K562 (cell line): ENCODE results near the gene DCTD. TPM values are rescaled to one million over a fixed set of nuclear protein-coding genes. Genes with fewer than 3 reads are reported as not detected.
A peak's percentile ranks its signal among the peaks of the same experiment; 100 is the strongest.

Experiments used
- KDM4B ChIP-seq, 2 experiments: fragments of 450-650 bp in 1 of 2; sonication (generic) in 1 of 2; IDR thresholded peaks; 2 replicates each; pipeline ENCODE4 v1.6.1; 2016 to 2017; ENCODE audit warnings: borderline replicate concordance in 2 of 2, antibody characterized with exemption in 1 of 2, low read depth in 1 of 2, mild to moderate bottlenecking in 1 of 2
- NCOA4 ChIP-seq: fragments of 450-650 bp; IDR thresholded peaks from 2 replicates; pipeline ENCODE4 v1.6.1; 2018; ENCODE audit warnings: mild to moderate bottlenecking; ENCODE audit not compliant: partially characterized antibody
- SMARCA4 ChIP-seq: fragments of 450-650 bp; IDR thresholded peaks from 2 replicates; pipeline ENCODE4 v1.6.1; 2016
- ZC3H11A ChIP-seq: IDR thresholded peaks from 2 replicates; pipeline ENCODE4 v1.6.1; 2012; ENCODE audit warnings: low read depth, low read length, improper control_type of control experiment
- ZNF140 ChIP-seq: fragments of 250-450 bp; sonication (Bioruptor Pico); IDR thresholded peaks from 2 replicates; pipeline ENCODE4 v1.8.0; 2021; ENCODE audit warnings: moderate library complexity, mild to moderate bottlenecking, inconsistent platforms
- polyA plus RNA-seq, 8 experiments: library from polyadenylated mRNA; depleted of rRNA in 4 of 8; stranded (reverse) in 5 of 8; unstranded in 3 of 8; fragments of >200 nt; fragmentation: Nextera tagmentation in 2 of 8; fragmentation: Illumina TruSeq in 1 of 8; extraction: Ambion mirVana in 2 of 8; extraction: Trizol in 1 of 8; gene quantifications; 2 replicates each; pipeline versions ENCODE4 v1.2.1 to v1.2.3, GENCODE V29; 2011 to 2014; ENCODE audit warnings: inconsistent platforms in 1 of 8, missing spikeins in 1 of 8
- total RNA-seq, 7 experiments: library from RNA; depleted of rRNA in 6 of 7; stranded (reverse); fragments of >200 nt in 6 of 7; fragmentation: Illumina TruSeq in 2 of 7; extraction: Trizol in 2 of 7; gene quantifications; 2 replicates each; pipeline versions ENCODE4 v1.2.1 to v1.2.3, GENCODE V29; 2011 to 2021; ENCODE audit warnings: low replicate concordance in 1 of 7
- TF ChIP-seq, protein P1 (sequence below), 3 experiments: IDR thresholded peaks in 2 of 3; conservative IDR thresholded peaks in 1 of 3; 2 replicates each; pipeline ENCODE4 v1.5.1; 2011 to 2012; ENCODE audit warnings: low read length in 3 of 3, mild to moderate bottlenecking in 3 of 3, control low read depth in 2 of 3, improper control_type of control experiment in 1 of 3, inconsistent platforms in 1 of 3, low read depth in 1 of 3, mixed read lengths in 1 of 3, moderate library complexity in 1 of 3; ENCODE audit not compliant: insufficient read depth in 2 of 3
- TF ChIP-seq, protein P2 (sequence below): IDR thresholded peaks from 2 replicates; pipeline ENCODE4 v1.6.1; 2011; ENCODE audit warnings: borderline replicate concordance, low read depth, mild to moderate bottlenecking, moderate library complexity, low read length; ENCODE audit not compliant: insufficient read depth, poor library complexity, severe bottlenecking
- TF ChIP-seq, protein P3 (sequence below): fragments of 250-450 bp; sonication (Bioruptor Pico); IDR thresholded peaks from 2 replicates; pipeline ENCODE4 v1.8.0; 2022; ENCODE audit warnings: moderate library complexity, mild to moderate bottlenecking, inconsistent platforms
- TF ChIP-seq, protein P4 (sequence below): fragments of 450-650 bp; formaldehyde crosslinking; IDR thresholded peaks from 2 replicates; pipeline ENCODE4 v1.4.0; 2020; ENCODE audit warnings: mild to moderate bottlenecking, moderate library complexity
- TF ChIP-seq, protein P5 (sequence below): fragments of 450-650 bp; formaldehyde crosslinking; IDR thresholded peaks from 2 replicates; pipeline ENCODE4 v1.4.0; 2022; ENCODE audit warnings: missing genetic modification characterization

The DCTD gene
- total and polyA plus RNA-seq, 9 of the 15 experiments (the other 6 are each of a cell fraction or from before 2014, with no cell fraction given) = 38.7 to 114 (median 76.5) TPM

DNA sequence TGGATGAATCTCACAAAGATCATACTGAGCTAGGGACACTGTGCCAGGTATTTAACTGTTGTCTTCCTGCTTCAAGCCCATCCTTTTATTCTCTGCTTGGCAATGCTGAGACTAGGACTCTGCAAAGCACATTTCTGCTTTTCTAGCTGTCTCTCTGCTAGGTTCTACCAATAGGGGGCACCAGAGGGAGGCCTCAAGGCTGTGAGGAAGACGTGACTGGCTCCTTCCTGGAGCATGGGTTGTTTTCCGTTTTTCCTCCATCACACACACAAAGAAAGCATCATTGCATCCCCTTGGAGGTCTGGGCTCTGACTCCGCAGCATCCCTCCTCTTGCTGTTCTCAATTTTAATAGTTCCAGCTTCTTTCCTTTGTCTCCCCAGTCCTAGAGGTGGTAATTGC lies 10.9 kb upstream of the DCTD start (continued):
- TF ChIP-seq, protein P1, sequence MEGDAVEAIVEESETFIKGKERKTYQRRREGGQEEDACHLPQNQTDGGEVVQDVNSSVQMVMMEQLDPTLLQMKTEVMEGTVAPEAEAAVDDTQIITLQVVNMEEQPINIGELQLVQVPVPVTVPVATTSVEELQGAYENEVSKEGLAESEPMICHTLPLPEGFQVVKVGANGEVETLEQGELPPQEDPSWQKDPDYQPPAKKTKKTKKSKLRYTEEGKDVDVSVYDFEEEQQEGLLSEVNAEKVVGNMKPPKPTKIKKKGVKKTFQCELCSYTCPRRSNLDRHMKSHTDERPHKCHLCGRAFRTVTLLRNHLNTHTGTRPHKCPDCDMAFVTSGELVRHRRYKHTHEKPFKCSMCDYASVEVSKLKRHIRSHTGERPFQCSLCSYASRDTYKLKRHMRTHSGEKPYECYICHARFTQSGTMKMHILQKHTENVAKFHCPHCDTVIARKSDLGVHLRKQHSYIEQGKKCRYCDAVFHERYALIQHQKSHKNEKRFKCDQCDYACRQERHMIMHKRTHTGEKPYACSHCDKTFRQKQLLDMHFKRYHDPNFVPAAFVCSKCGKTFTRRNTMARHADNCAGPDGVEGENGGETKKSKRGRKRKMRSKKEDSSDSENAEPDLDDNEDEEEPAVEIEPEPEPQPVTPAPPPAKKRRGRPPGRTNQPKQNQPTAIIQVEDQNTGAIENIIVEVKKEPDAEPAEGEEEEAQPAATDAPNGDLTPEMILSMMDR (IDR thresholded peaks at IDR 0.05 in 2 of 3, conservative IDR thresholded peaks at IDR 0.05 in 1 of 3; ENCODE audit: insufficient read depth in 2 of 3, low read depth in 1 of 3, low read length in 3 of 3) = peak; percentile 30 to 44 (median 37); a peak in 5 of 6 replicates
- TF ChIP-seq SMARCA4 = peak; percentile 33; the same call in 1 of the 2 replicates
- no peak for TF ChIP-seq ZNF140 (CRISPR knock-in tag)
- TF ChIP-seq, protein P2, sequence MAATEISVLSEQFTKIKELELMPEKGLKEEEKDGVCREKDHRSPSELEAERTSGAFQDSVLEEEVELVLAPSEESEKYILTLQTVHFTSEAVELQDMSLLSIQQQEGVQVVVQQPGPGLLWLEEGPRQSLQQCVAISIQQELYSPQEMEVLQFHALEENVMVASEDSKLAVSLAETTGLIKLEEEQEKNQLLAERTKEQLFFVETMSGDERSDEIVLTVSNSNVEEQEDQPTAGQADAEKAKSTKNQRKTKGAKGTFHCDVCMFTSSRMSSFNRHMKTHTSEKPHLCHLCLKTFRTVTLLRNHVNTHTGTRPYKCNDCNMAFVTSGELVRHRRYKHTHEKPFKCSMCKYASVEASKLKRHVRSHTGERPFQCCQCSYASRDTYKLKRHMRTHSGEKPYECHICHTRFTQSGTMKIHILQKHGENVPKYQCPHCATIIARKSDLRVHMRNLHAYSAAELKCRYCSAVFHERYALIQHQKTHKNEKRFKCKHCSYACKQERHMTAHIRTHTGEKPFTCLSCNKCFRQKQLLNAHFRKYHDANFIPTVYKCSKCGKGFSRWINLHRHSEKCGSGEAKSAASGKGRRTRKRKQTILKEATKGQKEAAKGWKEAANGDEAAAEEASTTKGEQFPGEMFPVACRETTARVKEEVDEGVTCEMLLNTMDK = peak; percentile 46
- no peak for TF ChIP-seq ZC3H11A
- TF ChIP-seq, protein P3, sequence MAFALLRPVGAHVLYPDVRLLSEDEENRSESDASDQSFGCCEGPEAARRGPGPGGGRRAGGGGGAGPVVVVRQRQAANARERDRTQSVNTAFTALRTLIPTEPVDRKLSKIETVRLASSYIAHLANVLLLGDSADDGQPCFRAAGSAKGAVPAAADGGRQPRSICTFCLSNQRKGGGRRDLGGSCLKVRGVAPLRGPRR (CRISPR knock-in tag) = no peak
- no peak for TF ChIP-seq NCOA4
- TF ChIP-seq, protein P4, sequence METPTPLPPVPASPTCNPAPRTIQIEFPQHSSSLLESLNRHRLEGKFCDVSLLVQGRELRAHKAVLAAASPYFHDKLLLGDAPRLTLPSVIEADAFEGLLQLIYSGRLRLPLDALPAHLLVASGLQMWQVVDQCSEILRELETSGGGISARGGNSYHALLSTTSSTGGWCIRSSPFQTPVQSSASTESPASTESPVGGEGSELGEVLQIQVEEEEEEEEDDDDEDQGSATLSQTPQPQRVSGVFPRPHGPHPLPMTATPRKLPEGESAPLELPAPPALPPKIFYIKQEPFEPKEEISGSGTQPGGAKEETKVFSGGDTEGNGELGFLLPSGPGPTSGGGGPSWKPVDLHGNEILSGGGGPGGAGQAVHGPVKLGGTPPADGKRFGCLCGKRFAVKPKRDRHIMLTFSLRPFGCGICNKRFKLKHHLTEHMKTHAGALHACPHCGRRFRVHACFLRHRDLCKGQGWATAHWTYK (CRISPR knock-in tag) = no peak
- TF ChIP-seq, protein P5, sequence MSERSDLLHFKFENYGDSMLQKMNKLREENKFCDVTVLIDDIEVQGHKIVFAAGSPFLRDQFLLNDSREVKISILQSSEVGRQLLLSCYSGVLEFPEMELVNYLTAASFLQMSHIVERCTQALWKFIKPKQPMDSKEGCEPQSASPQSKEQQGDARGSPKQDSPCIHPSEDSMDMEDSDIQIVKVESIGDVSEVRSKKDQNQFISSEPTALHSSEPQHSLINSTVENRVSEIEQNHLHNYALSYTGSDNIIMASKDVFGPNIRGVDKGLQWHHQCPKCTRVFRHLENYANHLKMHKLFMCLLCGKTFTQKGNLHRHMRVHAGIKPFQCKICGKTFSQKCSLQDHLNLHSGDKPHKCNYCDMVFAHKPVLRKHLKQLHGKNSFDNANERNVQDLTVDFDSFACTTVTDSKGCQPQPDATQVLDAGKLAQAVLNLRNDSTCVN = no peak
- TF ChIP-seq KDM4B (IDR thresholded peaks at IDR 0.05; ENCODE audit: borderline replicate concordance in 2 of 2, low read depth in 1 of 2) = no peak
